Upper lobe of left lung (tissue), 4 donors: Measurements from ENCODE around the gene TBC1D1.

ENCODE experiments used
- CTCF ChIP-seq, 6 experiments: fragments of 450-650 bp in 4 of 6; fragments of 200-600 bp in 2 of 6; sonication (generic) in 2 of 6; IDR thresholded peaks; one replicate each; pipeline ENCODE4 v1.5.1; 2016 to 2019; ENCODE audit warnings: antibody characterized with exemption in 6 of 6
- EP300 ChIP-seq, 4 donors: sonication (generic); formaldehyde crosslinking; IDR thresholded peaks; one replicate each; pipeline ENCODE4 v1.5.1; 2017; ENCODE audit warnings: antibody characterized with exemption in 4 of 4, control low read depth in 2 of 4
- POLR2A ChIP-seq, 4 donors: fragments of 450-650 bp; IDR thresholded peaks; one replicate each; pipeline ENCODE4 v1.5.1; 2016 to 2017; ENCODE audit warnings: antibody characterized with exemption in 4 of 4, mild to moderate bottlenecking in 2 of 4
- POLR2AphosphoS5 ChIP-seq, 2 donors: sonication (generic); formaldehyde crosslinking; IDR thresholded peaks; one replicate each; pipeline ENCODE4 v1.5.1; 2017; ENCODE audit warnings: antibody characterized with exemption in 2 of 2

GRCh38 chr4:38021751-38022150, 130.9 kb downstream of the TBC1D1 start:
- TF ChIP-seq CTCF (IDR thresholded peaks at IDR 0.05) (no peak), EP300 (IDR thresholded peaks at IDR 0.05) (no peak), POLR2AphosphoS5 (IDR thresholded peaks at IDR 0.05) (no peak), POLR2A (IDR thresholded peaks at IDR 0.05) (no peak)
